CD4-positive, alpha-beta T cell treated with Interleukin-1 beta for 1 hour (primary cell): ENCODE data around the gene DHRS9.

Experiments
- DNase-seq, 2 donors: peaks; one replicate each; pipeline ENCODE4 v3.0.0-alpha.2; 2020 to 2022

DHRS9 gene

GRCh38 chr2:169136885-169137534 lies 67.6 kb downstream of the DHRS9 start:
- DNase-seq: no peak

- DNase-seq: no peak
Observed at GRCh38 chr2:169137924-169138323, 68.6 kb downstream of the DHRS9 start.

GRCh38 chr2:169139145-169139544 lies 69.8 kb downstream of the DHRS9 start:
- no peak for DNase-seq

- DNase-seq: no peak
Observed at GRCh38 chr2:169139993-169140767, 70.8 kb downstream of the DHRS9 start.

- DNase-seq: peak; percentile 43 to 54
Observed at GRCh38 chr2:169141713-169142352, 72.5 kb downstream of the DHRS9 start.

- DNase-seq: no peak
Observed at GRCh38 chr2:169143998-169144397, 74.6 kb downstream of the DHRS9 start.
